HCT116 (cell line): ENCODE results near the gene ALDOA. TPM values are rescaled to one million over a fixed set of nuclear protein-coding genes. Genes with fewer than 3 reads are reported as not detected.

Experiments
- ATAC-seq: fragments of 200-7000 bp; cut with Tn5 transposase; 2 replicates; pipeline ENCODE4 v1.9.1; 2020; ENCODE audit warnings: mild to moderate bottlenecking, moderate library complexity
- BruUV-seq: library from RNA; stranded (reverse); fragments of 400-500 nt; replicated peaks from 2 replicates; lab custom pipeline; 2021; lab: Mats Ljungman, UMichigan
- CTCF ChIA-PET: fragments of 300-600 bp; sonication (Branson Sonifier 250); formaldehyde crosslinking; loops from one replicate; lab custom pipeline; 2021; ENCODE audit warnings: antibody characterized with exemption; lab: Charles Lee
- POLR2A ChIA-PET: fragments of 300-600, 350-600 bp; sonication (Branson Sonifier 250); formaldehyde crosslinking; loops from one replicate; lab custom pipeline; 2021; ENCODE audit warnings: antibody characterized with exemption; lab: Charles Lee
- RAD21 ChIA-PET, 2 experiments: fragments of 300-600 bp; sonication (Branson Sonifier 250); formaldehyde crosslinking; loops; one replicate each; lab custom pipeline; 2023; ENCODE audit warnings: low total read pairs in 2 of 2; ENCODE audit not compliant: uncharacterized antibody in 2 of 2, unreplicated experiment in 2 of 2, low non-redundant PET in 1 of 2; lab: Charles Lee
- DNase-seq: peaks from one replicate; pipeline ENCODE4 v3.0.0-alpha.2; 2010; ENCODE audit warnings: low read depth, low spot score
- H2AFZ ChIP-seq: fragments of 200-600 bp; shearing (Covaris generic), sonication (generic); 2 replicates; pipeline ENCODE4 v1.6.1; 2017; ENCODE audit warnings: low read depth, mixed run types, mixed read lengths, antibody characterized with exemption, low read length; ENCODE audit not compliant: poor library complexity, severe bottlenecking
- H3K27ac ChIP-seq: 2 replicates; pipeline ENCODE4 v1.5.1; 2012; ENCODE audit warnings: low read depth, low read length
- H3K27me3 ChIP-seq: fragments of 200-600 bp; sonication (generic); 2 replicates; pipeline ENCODE4 v1.6.1; 2016; ENCODE audit warnings: mixed run types, low read length, mixed read lengths; ENCODE audit not compliant: insufficient read depth
- H3K36me3 ChIP-seq, 2 experiments: fragments of 200-500 bp in 1 of 2; fragments of 200-600 bp in 1 of 2; sonication (Bioruptor generic) in 1 of 2; sonication (generic) in 1 of 2; 2 replicates each; pipeline versions ENCODE4 v1.5.1 to v1.6.1; 2014 to 2016; ENCODE audit warnings: low read length in 2 of 2, inconsistent platforms in 1 of 2, mixed read lengths in 1 of 2, mixed run types in 1 of 2; ENCODE audit not compliant: insufficient read depth in 2 of 2, control insufficient read depth in 1 of 2
- H3K4me1 ChIP-seq, 2 experiments: fragments of 200-600 bp in 1 of 2; sonication (generic) in 1 of 2; 2 replicates each; pipeline versions ENCODE4 v1.5.1 to v1.6.1; 2012 to 2017; ENCODE audit warnings: low read length in 2 of 2, inconsistent platforms in 1 of 2, mild to moderate bottlenecking in 1 of 2, mixed read lengths in 1 of 2, mixed run types in 1 of 2, moderate library complexity in 1 of 2; ENCODE audit not compliant: insufficient read depth in 2 of 2, control insufficient read depth in 1 of 2
- H3K4me2 ChIP-seq: fragments of 200-600 bp; sonication (generic); 2 replicates; pipeline ENCODE4 v1.6.1; 2017; ENCODE audit warnings: mixed run types, low read length, mixed read lengths
- H3K4me3 ChIP-seq, 2 experiments: fragments of 200-600 bp in 1 of 2; sonication (generic) in 1 of 2; replicated peaks in 1 of 2; 2 replicates each; pipeline ENCODE4 v1.5.1; 2011 to 2016; ENCODE audit warnings: low read length in 2 of 2, control low read depth in 1 of 2, low read depth in 1 of 2, mild to moderate bottlenecking in 1 of 2, mixed read lengths in 1 of 2, mixed run types in 1 of 2
- H3K79me2 ChIP-seq: fragments of 200-600 bp; sonication (generic); 2 replicates; pipeline ENCODE4 v1.6.1; 2017; ENCODE audit warnings: mild to moderate bottlenecking, mixed run types, low read length, moderate library complexity, mixed read lengths; ENCODE audit not compliant: insufficient read depth
- H3K9ac ChIP-seq: fragments of 200-600 bp; sonication (generic); 2 replicates; pipeline ENCODE4 v1.6.1; 2016; ENCODE audit warnings: low read length, mixed read lengths
- H3K9me2 ChIP-seq: fragments of 200-600 bp; sonication (generic), shearing (Covaris generic); 2 replicates; pipeline ENCODE4 v1.6.1; 2017; ENCODE audit warnings: mixed run types, mild to moderate bottlenecking, moderate library complexity; ENCODE audit not compliant: insufficient read depth
- H3K9me3 ChIP-seq, 2 experiments: fragments of 200-500 bp in 1 of 2; fragments of 200-600 bp in 1 of 2; sonication (Bioruptor generic) in 1 of 2; sonication (generic) in 1 of 2; 2 replicates each; pipeline ENCODE4 v1.6.1; 2014 to 2017; ENCODE audit warnings: low read length in 2 of 2, mixed read lengths in 2 of 2, inconsistent platforms in 1 of 2, low read depth in 1 of 2, mild to moderate bottlenecking in 1 of 2, mixed run types in 1 of 2, moderate library complexity in 1 of 2; ENCODE audit not compliant: control insufficient read depth in 1 of 2, insufficient read depth in 1 of 2
- H4K20me1 ChIP-seq: fragments of 200-600 bp; sonication (generic), shearing (Covaris generic); 2 replicates; pipeline ENCODE4 v1.6.1; 2017; ENCODE audit warnings: mixed run types, mild to moderate bottlenecking, moderate library complexity; ENCODE audit not compliant: insufficient read depth
- ATF3 ChIP-seq: IDR thresholded peaks from 2 replicates; pipeline ENCODE4 v1.6.1; 2012
- CBX3 ChIP-seq: IDR thresholded peaks from 2 replicates; pipeline ENCODE4 v1.6.1; 2012; ENCODE audit warnings: low read depth
- ELF1 ChIP-seq: IDR thresholded peaks from 2 replicates; pipeline ENCODE4 v1.6.1; 2012; ENCODE audit warnings: low read depth, borderline replicate concordance
- EZH2phosphoT487 ChIP-seq: fragments of 200-600 bp; IDR thresholded peaks from 2 replicates; pipeline ENCODE4 v1.6.1; 2018; ENCODE audit warnings: antibody characterized with exemption, borderline replicate concordance
- FOSL1 ChIP-seq: IDR thresholded peaks from 2 replicates; pipeline ENCODE4 v1.6.1; 2012; ENCODE audit warnings: low read depth
- JUND ChIP-seq: IDR thresholded peaks from 2 replicates; pipeline ENCODE4 v1.6.1; 2012
- MAX ChIP-seq: IDR thresholded peaks from 2 replicates; pipeline ENCODE4 v1.6.1; 2012
- POLR2A ChIP-seq: IDR thresholded peaks from 2 replicates; pipeline ENCODE4 v1.7.0; 2011; ENCODE audit warnings: borderline replicate concordance; ENCODE audit not compliant: insufficient read depth, insufficient read length; ENCODE audit errors: extremely low read depth
- POLR2AphosphoS5 ChIP-seq: IDR thresholded peaks from 2 replicates; pipeline ENCODE4 v1.6.1; 2011; ENCODE audit warnings: mild to moderate bottlenecking, low read depth, low read length, moderate library complexity
- RAD21 ChIP-seq: IDR thresholded peaks from 2 replicates; pipeline ENCODE4 v1.6.1; 2012; ENCODE audit warnings: low read depth, mild to moderate bottlenecking
- REST ChIP-seq: IDR thresholded peaks from 2 replicates; pipeline ENCODE4 v1.6.1; 2012; ENCODE audit warnings: low read depth
- SP1 ChIP-seq: IDR thresholded peaks from 2 replicates; pipeline ENCODE4 v1.6.1; 2012; ENCODE audit warnings: low read depth
- SRF ChIP-seq: IDR thresholded peaks from 2 replicates; pipeline ENCODE4 v1.6.1; 2012; ENCODE audit warnings: low read depth
- YY1 ChIP-seq: IDR thresholded peaks from 2 replicates; pipeline ENCODE4 v1.6.1; 2011; ENCODE audit warnings: low read length, low read depth, moderate library complexity, mild to moderate bottlenecking; ENCODE audit not compliant: insufficient replicate concordance; ENCODE audit errors: extremely low read depth
- ZFX ChIP-seq: fragments of 450-650 bp; IDR thresholded peaks from 2 replicates; pipeline ENCODE4 v1.6.1; 2017
- intact Hi-C: fragments of 100-400 bp; cut with micrococcal nuclease; formaldehyde crosslinking; loops from 2 replicates; pipeline ENCODE4 v1.10.0; 2022
- total RNA-seq: library from RNA; stranded (reverse); gene quantifications from one replicate; pipeline ENCODE4 v1.2.1, GENCODE V29; 2021; ENCODE audit not compliant: unreplicated experiment

Gene ALDOA
- total RNA-seq, 1 experiment from 2014 or later = 2,423 TPM

- no peak overlapping the region for H3K4me2 ChIP-seq
- H3K4me3 ChIP-seq = no peak overlapping the region
- no peaks in the 10 kb centered on the region for H3K9me3 ChIP-seq
- ChIA-PET POLR2A (no interaction called here), CTCF (no interaction called here), RAD21 (no interaction called here)
- BruUV-seq = no TSS peak
- no peaks in the 10 kb centered on the region for H3K27me3 ChIP-seq
- H3K9ac ChIP-seq = no peak overlapping the region
- intact Hi-C loops = loop anchor here (10.0 kb wide), 1 partner anchor 912 kb away; no protein-coding TSS in a partner anchor
- H2AFZ ChIP-seq = no peak overlapping the region
- ATAC-seq = no peak
- TF ChIP-seq FOSL1 (no peak), SP1 (no peak), ELF1 (no peak), POLR2A (no peak), YY1 (no peak), JUND (no peak), ZFX (no peak), RAD21 (no peak), ATF3 (no peak), MAX (no peak), POLR2AphosphoS5 (no peak), SRF (no peak), EZH2phosphoT487 (no peak), REST (no peak), CBX3 (no peak)
- TF ChIP-seq, all 23 proteins: peak for 0
- DNase-seq = no peak
- Histone ChIP-seq H3K9me2 (no peaks in the 10 kb centered on the region), H3K36me3 (no peaks in the 10 kb centered on the region), H4K20me1 (no peaks in the 10 kb centered on the region), H3K79me2 (no peaks in the 10 kb centered on the region), H3K4me1 (peaks cover 0 to 6% of the 10 kb centered on the region in 2 experiments; a peak in 1 of 4 replicates), H3K27ac (no peak overlapping the region)
These were observed 39.1 kb upstream of the ALDOA start for GRCh38 chr16:30026449-30026848.
